Endodermal cell (in vitro differentiated cells): ENCODE data around the gene CLIP4. TPM values are rescaled to one million over a fixed set of nuclear protein-coding genes. Genes with fewer than 3 reads are reported as not detected.

Source experiments
- DNase-seq: peaks from one replicate; pipeline ENCODE4 v3.0.0-alpha.2; 2017
- H3K27ac ChIP-seq: 2 replicates; pipeline ENCODE4 v1.5.1; 2013; ENCODE audit warnings: mild to moderate bottlenecking, low read depth, low read length, moderate library complexity
- H3K27me3 ChIP-seq: 2 replicates; pipeline ENCODE4 v1.6.1; 2013; ENCODE audit warnings: mild to moderate bottlenecking, low read length, moderate library complexity; ENCODE audit not compliant: insufficient read depth, control insufficient read depth, poor library complexity, severe bottlenecking
- H3K36me3 ChIP-seq: 2 replicates; pipeline ENCODE4 v1.7.0; 2013; ENCODE audit warnings: mild to moderate bottlenecking, low read length, moderate library complexity; ENCODE audit not compliant: control insufficient read depth, insufficient read depth
- H3K4me1 ChIP-seq: one replicate; pipeline ENCODE4 v1.7.0; 2013; ENCODE audit warnings: low read length; ENCODE audit not compliant: control insufficient read depth, insufficient read depth
- H3K4me3 ChIP-seq: 2 replicates; pipeline ENCODE4 v1.5.1; 2013; ENCODE audit warnings: mild to moderate bottlenecking, low read length, moderate library complexity
- H3K9ac ChIP-seq: 2 replicates; pipeline ENCODE4 v1.6.1; 2013; ENCODE audit warnings: mild to moderate bottlenecking, low read length, moderate library complexity; ENCODE audit not compliant: poor library complexity, severe bottlenecking; ENCODE audit errors: extremely low read depth
- H3K9me3 ChIP-seq: 2 replicates; pipeline ENCODE4 v1.6.1; 2013; ENCODE audit warnings: mild to moderate bottlenecking, low read length, moderate library complexity; ENCODE audit not compliant: control insufficient read depth
- H3K27ac Mint-ChIP-seq: 2 replicates; pipeline ENCODE4 v1.8.0; 2020; ENCODE audit warnings: mixed read lengths
- H3K27me3 Mint-ChIP-seq: 2 replicates; pipeline ENCODE4 v1.8.0; 2021; ENCODE audit warnings: mild to moderate bottlenecking, mixed read lengths; ENCODE audit not compliant: insufficient read depth
- H3K36me3 Mint-ChIP-seq: 2 replicates; pipeline ENCODE4 v1.8.0; 2020; ENCODE audit warnings: low read depth, mixed read lengths
- H3K4me1 Mint-ChIP-seq: 2 replicates; pipeline ENCODE4 v1.8.0; 2020; ENCODE audit warnings: mixed read lengths
- H3K4me3 Mint-ChIP-seq: 2 replicates; pipeline ENCODE4 v1.8.0; 2020; ENCODE audit warnings: mild to moderate bottlenecking, moderate library complexity, mixed read lengths
- H3K9me3 Mint-ChIP-seq: 2 replicates; pipeline ENCODE4 v1.8.0; 2020; ENCODE audit warnings: mild to moderate bottlenecking, mixed read lengths
- WGBS, 2 experiments: methylation state at CpG; one replicate each; pipeline versions ENCODE4 v1.1.5 to v1.1.7; 2013; ENCODE audit warnings: missing lambda C conversion rate in 2 of 2, mixed read lengths in 1 of 2; ENCODE audit not compliant: insufficient coverage in 1 of 2, insufficient read length in 1 of 2; 5-methylcytosine and 5-hydroxymethylcytosine counted together
- total RNA-seq, 2 donors: library from RNA; stranded (reverse); fragmentation: NEBNext Ultra II Directional in 1 of 2; extraction: Animal tissue kit (Norgen Biotek cat#: 25700) in 1 of 2; gene quantifications; 2 replicates in 1 of 2; 3 replicates in 1 of 2; pipeline ENCODE4 v1.2.1, GENCODE V29; 2021
- TF ChIP-seq, protein P1 (sequence below): fragments of 200-600 bp; sonication (generic); conservative IDR thresholded peaks from 2 replicates; pipeline ENCODE4 v1.5.0; 2021; ENCODE audit warnings: antibody characterized with exemption, mild to moderate bottlenecking

Gene CLIP4
- total RNA-seq, 2 donors from 2014 or later = 8.0 to 10.9 TPM

DNA sequence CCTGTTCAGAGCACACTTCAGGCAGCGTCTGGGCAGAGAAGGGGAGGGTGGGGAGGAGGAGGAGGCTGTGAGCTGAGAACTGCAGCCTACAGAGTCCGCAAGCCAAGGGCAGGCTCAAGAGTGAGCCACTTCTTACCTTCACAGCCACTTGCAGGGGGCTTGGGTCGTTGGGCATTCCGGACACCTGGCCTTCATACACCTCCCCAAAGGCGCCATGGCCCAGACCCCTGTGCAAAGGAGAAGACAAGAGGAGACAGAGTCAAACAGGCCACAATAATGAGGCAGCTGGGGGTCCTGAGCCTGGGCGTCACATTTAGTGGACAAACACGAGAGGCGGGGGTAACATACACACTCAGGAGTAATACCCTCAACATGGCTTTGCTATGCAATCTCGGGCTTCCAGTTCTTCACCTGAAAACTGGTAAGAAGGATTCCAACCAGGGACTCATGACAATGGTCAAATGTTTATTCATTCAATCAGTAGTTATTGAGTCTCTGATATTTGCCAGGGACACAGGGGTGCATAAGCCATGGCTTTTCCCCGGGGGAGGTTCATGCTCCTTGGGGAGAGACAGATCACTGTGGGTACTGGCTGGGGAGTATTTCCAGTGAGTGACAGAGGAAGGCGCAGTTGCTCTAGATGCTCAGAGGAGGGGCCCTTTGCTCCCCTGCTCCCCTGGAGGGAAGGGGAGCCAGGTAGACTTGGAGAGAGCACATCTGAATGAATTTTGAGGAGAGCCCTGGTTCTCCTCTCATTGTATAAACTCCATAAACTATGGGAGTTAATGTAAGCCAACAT, 107.4 kb downstream of the CLIP4 start:
- Histone ChIP-seq H3K4me3 (no peak overlapping the region), H3K27ac (no peak overlapping the region), H3K27me3 (no peaks in the 10 kb centered on the region), H3K9ac (no peak overlapping the region), H3K4me1 (no peaks in the 10 kb centered on the region), H3K9me3 (no peaks in the 10 kb centered on the region), H3K36me3 (no peaks in the 10 kb centered on the region)
- no peaks in the 10 kb centered on the region for H3K36me3 Mint-ChIP-seq
- peaks cover 11% of the 10 kb centered on the region for H3K4me1 Mint-ChIP-seq
- H3K9me3 Mint-ChIP-seq = no peaks in the 10 kb centered on the region
- no peak overlapping the region for H3K27ac Mint-ChIP-seq
- TF ChIP-seq, protein P1, sequence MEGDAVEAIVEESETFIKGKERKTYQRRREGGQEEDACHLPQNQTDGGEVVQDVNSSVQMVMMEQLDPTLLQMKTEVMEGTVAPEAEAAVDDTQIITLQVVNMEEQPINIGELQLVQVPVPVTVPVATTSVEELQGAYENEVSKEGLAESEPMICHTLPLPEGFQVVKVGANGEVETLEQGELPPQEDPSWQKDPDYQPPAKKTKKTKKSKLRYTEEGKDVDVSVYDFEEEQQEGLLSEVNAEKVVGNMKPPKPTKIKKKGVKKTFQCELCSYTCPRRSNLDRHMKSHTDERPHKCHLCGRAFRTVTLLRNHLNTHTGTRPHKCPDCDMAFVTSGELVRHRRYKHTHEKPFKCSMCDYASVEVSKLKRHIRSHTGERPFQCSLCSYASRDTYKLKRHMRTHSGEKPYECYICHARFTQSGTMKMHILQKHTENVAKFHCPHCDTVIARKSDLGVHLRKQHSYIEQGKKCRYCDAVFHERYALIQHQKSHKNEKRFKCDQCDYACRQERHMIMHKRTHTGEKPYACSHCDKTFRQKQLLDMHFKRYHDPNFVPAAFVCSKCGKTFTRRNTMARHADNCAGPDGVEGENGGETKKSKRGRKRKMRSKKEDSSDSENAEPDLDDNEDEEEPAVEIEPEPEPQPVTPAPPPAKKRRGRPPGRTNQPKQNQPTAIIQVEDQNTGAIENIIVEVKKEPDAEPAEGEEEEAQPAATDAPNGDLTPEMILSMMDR = no peak
- peaks cover 20% of the 10 kb centered on the region for H3K27me3 Mint-ChIP-seq
- 91 to 95% methylated on average over 7 to 11 of the region's 11 CpGs for WGBS, 2 experiments
- no peak for DNase-seq
- no peak overlapping the region for H3K4me3 Mint-ChIP-seq

GRCh38 chr2:29223257-29223656, 108.0 kb downstream of the CLIP4 start:
- no peaks in the 10 kb centered on the region for H3K36me3 Mint-ChIP-seq
- H3K27ac Mint-ChIP-seq = no peak overlapping the region
- 96 to 100% methylated on average over 1 to 11 of the region's 11 CpGs for WGBS, 2 experiments
- no peaks in the 10 kb centered on the region for H3K36me3 ChIP-seq
- no peaks in the 10 kb centered on the region for H3K9me3 Mint-ChIP-seq
- DNase-seq = no peak
- H3K4me3 Mint-ChIP-seq = no peak overlapping the region
- H3K27me3 Mint-ChIP-seq = peaks cover 23% of the 10 kb centered on the region
- no peak overlapping the region for H3K27ac ChIP-seq
- no peak overlapping the region for H3K4me3 ChIP-seq
- peaks cover 11% of the 10 kb centered on the region for H3K4me1 Mint-ChIP-seq
- no peak overlapping the region for H3K9ac ChIP-seq
- H3K9me3 ChIP-seq = no peaks in the 10 kb centered on the region
- TF ChIP-seq, protein P1 = no peak
- H3K27me3 ChIP-seq = no peaks in the 10 kb centered on the region
- H3K4me1 ChIP-seq = no peaks in the 10 kb centered on the region

DNA sequence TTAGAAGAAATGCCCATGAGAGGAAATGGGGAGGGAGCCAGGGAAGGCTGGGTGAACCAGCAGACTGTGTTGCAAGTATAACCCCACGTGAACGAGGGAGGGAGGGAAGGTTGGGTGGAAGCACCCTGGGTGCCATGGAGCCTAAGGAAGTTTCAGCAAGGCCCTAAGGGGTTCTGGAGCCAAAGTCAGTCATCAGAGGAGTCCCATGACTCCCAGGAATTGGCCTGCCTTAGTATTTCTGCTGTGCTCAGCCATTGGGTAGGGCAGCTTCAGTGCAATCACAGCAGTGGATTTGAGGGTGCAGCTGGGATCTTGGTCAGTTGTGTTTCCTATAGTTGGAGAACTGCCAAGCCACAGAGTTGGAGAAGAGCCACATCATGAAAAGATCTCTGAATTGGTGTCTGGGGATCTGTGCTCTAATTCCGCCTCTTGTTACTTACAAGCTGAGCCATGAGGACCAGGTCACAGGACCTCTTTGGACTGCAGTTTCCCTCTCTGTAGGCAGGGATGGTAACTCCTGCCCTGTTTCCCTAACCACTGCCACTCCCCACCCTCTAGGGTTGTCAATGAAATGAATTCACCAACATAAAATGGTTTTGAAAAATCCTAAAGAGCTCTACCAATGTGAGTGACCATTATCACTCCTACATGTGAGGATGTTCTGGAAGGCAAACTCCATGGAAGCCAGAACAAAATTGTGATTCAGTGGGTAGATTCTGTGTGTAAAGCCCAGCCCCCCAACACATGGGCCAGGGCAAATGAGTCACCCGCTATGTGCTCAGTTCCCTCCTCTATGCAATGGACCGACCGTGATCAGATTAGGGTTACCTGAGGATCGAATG, 108.9 kb downstream of the CLIP4 start:
- Mint-ChIP-seq H3K4me1 (peaks cover 11% of the 10 kb centered on the region), H3K27ac (no peak overlapping the region), H3K27me3 (peaks cover 21% of the 10 kb centered on the region), H3K4me3 (no peak overlapping the region), H3K9me3 (no peaks in the 10 kb centered on the region), H3K36me3 (no peaks in the 10 kb centered on the region)
- TF ChIP-seq, protein P1 = no peak
- H3K36me3 ChIP-seq = no peaks in the 10 kb centered on the region
- no peak overlapping the region for H3K4me3 ChIP-seq
- H3K9ac ChIP-seq = no peak overlapping the region
- H3K9me3 ChIP-seq = no peaks in the 10 kb centered on the region
- H3K4me1 ChIP-seq = no peaks in the 10 kb centered on the region
- H3K27me3 ChIP-seq = no peaks in the 10 kb centered on the region
- no peak for DNase-seq
- H3K27ac ChIP-seq = no peak overlapping the region
- WGBS, 2 experiments = 93 to 99% methylated on average over 7 of the region's 7 CpGs
